Epithelial cell of proximal tubule (primary cell): Measurements from ENCODE around the gene GGCX. TPM values are rescaled to one million over a fixed set of nuclear protein-coding genes. Genes with fewer than 3 reads are reported as not detected.

Experiments
- DNase-seq: peaks from one replicate; pipeline ENCODE4 v3.0.0-alpha.2; 2011; ENCODE audit warnings: low read depth
- H3K4me3 ChIP-seq: 2 replicates; pipeline ENCODE4 v1.5.1; 2011; ENCODE audit warnings: low read depth, mild to moderate bottlenecking, low read length
- CTCF ChIP-seq: conservative IDR thresholded peaks from 2 replicates; pipeline ENCODE4 v1.5.1; 2012; ENCODE audit warnings: low read depth, mild to moderate bottlenecking, low read length
- total RNA-seq: library from RNA; depleted of rRNA; stranded (reverse); fragments of >200 nt; gene quantifications from 2 replicates; pipeline ENCODE4 v1.2.3, GENCODE V29; 2015

Gene GGCX
- total RNA-seq, 1 donor from 2014 or later: 58.2 TPM

- H3K4me3 ChIP-seq: no peak overlapping the region
- DNase-seq: no peak
- no peak for TF ChIP-seq CTCF
Measured at GRCh38 chr2:85523903-85524335, 37.4 kb downstream of the GGCX start.

DNA sequence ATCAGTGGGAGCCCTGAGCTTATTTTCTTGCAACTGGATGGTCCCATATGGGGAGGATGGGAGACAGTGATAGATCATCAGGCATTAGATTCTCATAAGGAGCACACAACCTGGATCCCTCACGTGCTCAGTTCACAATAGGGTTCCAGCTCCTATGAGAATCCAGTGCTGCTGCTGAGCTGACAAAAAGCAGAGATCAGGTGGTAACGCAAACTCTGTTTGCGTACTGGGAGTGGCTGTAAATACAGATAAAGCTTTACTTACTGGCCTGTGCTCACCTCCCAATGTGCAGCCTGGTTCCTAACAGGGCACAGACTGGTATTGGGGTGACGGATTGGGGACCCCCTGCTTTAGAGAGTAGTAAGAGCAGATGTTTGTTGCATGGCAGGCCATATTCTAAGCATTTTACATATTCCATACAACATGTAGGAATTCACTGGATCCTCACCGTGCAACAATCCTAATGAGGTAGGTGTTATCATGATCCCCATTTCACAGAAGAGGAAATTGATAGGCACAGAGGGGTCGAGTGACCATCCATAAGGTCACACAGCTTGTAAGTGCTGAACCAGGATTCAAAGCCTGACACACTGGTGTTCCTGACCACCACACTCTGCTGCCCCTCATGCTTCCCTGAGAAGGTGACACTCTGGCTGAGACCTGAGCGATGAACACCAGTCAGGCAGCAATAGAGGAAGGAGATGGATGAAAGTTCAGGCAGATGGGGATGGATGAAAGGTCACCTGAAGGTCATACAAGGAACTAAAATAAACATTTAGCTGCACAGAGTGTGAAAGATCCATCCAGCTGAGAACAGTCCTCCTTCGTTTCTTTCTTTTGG, 38.0 kb downstream of the GGCX start:
- TF ChIP-seq CTCF: no peak

GRCh38 chr2:85522090-85522647, 39.1 kb downstream of the GGCX start:
- no peak for DNase-seq
- H3K4me3 ChIP-seq: no peak overlapping the region
- no peak for TF ChIP-seq CTCF

More for the DNA sequence above, 38.0 kb downstream of the GGCX start:
- H3K4me3 ChIP-seq: no peak overlapping the region
- DNase-seq: no peak

DNA sequence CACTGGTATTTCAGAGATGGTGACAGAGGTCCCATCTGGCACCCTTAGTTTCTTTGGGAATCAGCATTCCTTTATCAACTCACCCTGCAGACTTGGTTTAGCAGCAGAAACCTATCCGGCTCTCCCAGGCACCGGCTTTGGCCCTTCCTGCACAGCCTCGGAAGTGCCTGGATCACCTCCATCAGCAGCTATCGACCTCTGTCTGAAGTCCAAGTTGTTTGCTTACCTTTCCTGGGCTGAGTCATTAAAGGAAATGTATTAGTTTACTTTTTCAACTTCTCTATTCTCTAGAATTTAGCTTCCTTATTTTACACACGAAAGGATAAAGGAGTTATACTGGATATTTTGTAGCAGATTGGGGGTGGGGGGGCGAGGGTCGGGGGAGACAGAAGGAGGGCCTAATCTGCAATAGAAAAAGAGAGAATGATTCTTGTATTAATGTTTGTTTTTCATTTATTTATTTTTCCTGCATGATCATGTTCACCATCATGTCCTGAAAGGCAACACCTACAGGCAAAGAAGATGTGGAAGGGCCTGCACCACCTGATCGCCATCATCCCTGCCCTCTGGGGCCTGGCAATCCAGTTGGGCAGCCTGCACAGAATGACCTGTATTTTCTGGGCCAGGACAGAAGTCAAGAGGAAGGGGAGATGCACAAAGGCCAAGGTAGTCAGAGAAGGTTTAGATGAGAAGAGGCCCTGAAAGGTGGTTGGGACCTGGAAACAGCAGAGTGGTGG, 44.5 kb downstream of the GGCX start:
- TF ChIP-seq CTCF: no peak
- no peak for DNase-seq
- H3K4me3 ChIP-seq: no peak overlapping the region

GRCh38 chr2:85514323-85514722, 47.0 kb downstream of the GGCX start:
- no peak for TF ChIP-seq CTCF
- H3K4me3 ChIP-seq: no peak overlapping the region
- no peak for DNase-seq

DNA sequence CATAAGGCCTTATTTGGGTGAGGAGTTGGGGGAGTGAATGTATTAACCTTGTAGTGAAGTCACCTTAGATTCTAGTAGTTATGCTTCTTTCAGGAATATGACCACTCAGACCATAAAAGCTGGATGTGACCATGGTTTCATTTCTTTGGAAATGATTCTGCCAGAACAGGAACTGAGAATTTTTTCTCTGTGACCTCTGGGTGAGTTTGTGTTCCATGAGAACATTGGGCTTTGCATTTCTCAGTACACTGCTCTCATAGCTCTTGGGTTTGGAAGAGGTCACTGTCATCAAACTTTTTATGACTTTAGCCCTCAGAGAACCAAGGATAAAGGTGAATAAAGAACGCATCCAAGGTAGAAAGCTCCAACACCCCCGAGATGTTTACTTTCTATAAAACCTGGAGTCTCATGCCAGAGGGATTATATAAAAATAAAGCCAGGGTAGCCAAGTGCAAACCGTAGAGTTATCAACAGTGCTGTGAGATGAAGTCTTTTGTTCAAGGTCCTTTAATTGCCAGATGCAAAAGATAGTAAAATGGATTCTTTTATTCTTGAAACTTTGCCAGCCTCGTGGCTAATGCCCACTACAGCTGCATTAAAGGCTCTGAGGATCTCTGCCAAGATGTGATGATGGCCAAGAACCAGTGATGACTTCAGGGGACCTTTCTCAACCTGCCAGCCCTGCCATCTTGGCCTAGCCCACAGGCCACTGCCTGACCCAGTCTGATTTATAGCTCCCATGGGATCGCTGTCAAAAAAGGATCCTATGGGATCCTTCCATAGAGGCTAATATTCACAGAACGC, 50.1 kb downstream of the GGCX start:
- no peak overlapping the region for H3K4me3 ChIP-seq
- no peak for DNase-seq
- TF ChIP-seq CTCF: no peak
